ENCODE measurements around the gene CSHL1.
"Not testable (repeated sequence)": the region's sequence is repeated elsewhere in the genome, so short reads cannot be mapped to it uniquely, and the experiment has no call there.

The CSHL1 gene

GRCh38 chr17:63919311-63919723 is 8.3 kb upstream of the CSHL1 start:
- in situ Hi-C loops (cut with HindIII; ENCODE audit: low pct_unique_long_range_greater_than_20kb, low sequenced_read_pairs) = no loop called here
- TF ChIP-seq JUND (IDR thresholded peaks at IDR 0.05; ENCODE audit: low read depth) = no peak
- peak; percentile 80 to 88 for DNase-seq (ENCODE audit: low read depth in 1 of 2, low spot score in 1 of 2)

DNA sequence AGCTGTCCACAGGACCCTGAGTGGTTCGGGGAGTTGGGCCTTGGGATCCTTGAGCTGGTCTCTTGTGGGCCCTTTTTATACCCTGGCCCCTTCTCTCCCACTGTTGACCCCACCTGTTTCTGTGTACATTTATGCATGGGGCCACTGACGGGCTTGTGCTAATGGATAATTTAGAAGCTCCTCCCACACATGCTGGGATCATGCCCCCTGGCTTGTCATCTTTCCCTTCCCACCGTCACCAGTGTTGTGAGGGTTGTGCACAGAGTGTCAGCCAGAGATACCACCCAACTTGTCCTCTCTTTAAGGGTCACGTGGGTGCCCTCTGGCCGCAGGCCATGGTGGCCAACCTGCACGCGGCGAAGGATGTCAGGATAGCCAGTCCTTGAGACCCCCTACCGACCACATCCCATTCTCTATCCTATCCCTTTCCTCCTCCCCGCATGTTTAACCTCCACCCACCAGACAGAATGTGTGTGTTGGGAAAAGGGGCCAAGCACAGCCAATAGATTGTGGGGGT is 7.8 kb upstream of the CSHL1 start, which contains the start of gene GH1:
Gene GH1 (minus strand): TSS at position 51 of the 517 bp plus-strand sequence. CDS start 63 bp downstream, outside the sequence.
- DNase-seq (ENCODE audit: low read depth in 1 of 2, low spot score in 1 of 2); in situ Hi-C loops (cut with HindIII; ENCODE audit: low pct_unique_long_range_greater_than_20kb, low sequenced_read_pairs): not testable (repeated sequence)

- DNase-seq (ENCODE audit: low read depth in 1 of 2, low spot score in 1 of 2) = peak in 1 of 2 experiments; percentile 43
- in situ Hi-C loops (cut with HindIII; ENCODE audit: low pct_unique_long_range_greater_than_20kb, low sequenced_read_pairs) = no loop called here
- no peak for TF ChIP-seq JUND (IDR thresholded peaks at IDR 0.05; ENCODE audit: low read depth)
Observed at GRCh38 chr17:63918305-63918704, 7.2 kb upstream of the CSHL1 start.

DNA sequence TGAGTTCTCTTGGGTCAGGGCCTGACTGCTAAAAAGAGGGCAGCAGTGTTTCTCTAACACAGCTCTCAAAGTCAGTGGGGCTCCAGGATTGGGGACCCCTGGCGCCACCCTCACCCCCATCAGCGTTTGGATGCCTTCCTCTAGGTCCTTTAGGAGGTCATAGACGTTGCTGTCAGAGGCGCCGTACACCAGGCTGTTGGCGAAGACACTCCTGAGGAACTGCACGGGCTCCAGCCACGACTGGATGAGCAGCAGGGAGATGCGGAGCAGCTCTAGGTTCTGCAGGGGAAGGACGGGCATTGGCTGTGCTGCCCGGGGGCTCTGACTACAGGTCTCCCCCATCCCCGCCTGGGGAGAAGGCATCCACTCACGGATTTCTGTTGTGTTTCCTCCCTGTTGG is 6.6 kb upstream of the CSHL1 start:
- in situ Hi-C loops (cut with HindIII; ENCODE audit: low pct_unique_long_range_greater_than_20kb, low sequenced_read_pairs) = no loop called here
- TF ChIP-seq JUND (IDR thresholded peaks at IDR 0.05; ENCODE audit: low read depth) = no peak
- no peak for DNase-seq (ENCODE audit: low read depth in 1 of 2, low spot score in 1 of 2)

GRCh38 chr17:63917206-63917605 is 6.1 kb upstream of the CSHL1 start:
- DNase-seq (ENCODE audit: low read depth in 1 of 2, low spot score in 1 of 2); in situ Hi-C loops (cut with HindIII; ENCODE audit: low pct_unique_long_range_greater_than_20kb, low sequenced_read_pairs): not testable (repeated sequence)

DNA sequence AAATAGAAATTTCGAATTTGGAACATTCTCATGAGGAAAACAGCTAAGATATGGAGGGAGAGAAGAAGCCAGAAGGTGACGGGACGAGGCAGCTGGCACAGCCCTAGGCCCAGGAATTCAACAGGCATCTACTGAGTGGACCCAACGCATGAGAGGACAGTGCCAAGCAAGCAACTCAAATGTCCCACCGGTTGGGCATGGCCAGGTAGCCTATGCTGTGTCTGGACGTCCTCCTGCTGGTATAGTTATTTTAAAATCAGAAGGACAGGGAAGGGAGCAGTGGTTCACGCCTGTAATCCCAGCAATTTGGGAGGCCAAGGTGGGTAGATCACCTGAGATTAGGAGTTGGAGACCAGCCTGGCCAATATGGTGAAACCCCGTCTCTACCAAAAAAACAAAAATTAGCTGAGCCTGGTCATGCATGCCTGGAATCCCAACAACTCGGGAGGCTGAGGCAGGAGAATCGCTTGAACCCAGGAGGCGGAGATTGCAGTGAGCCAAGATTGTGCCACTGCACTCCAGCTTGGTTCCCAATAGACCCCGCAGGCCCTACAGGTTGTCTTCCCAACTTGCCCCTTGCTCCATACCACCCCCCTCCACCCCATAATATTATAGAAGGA is 5.6 kb upstream of the CSHL1 start:
- no peak for TF ChIP-seq JUND (IDR thresholded peaks at IDR 0.05; ENCODE audit: low read depth)
- no peak for DNase-seq (ENCODE audit: low read depth in 1 of 2, low spot score in 1 of 2)
- in situ Hi-C loops (cut with HindIII; ENCODE audit: low pct_unique_long_range_greater_than_20kb, low sequenced_read_pairs) = no loop called here

- in situ Hi-C loops (cut with HindIII; ENCODE audit: low pct_unique_long_range_greater_than_20kb, low sequenced_read_pairs); DNase-seq (ENCODE audit: low read depth in 1 of 2, low spot score in 1 of 2): not testable (repeated sequence)
Observed at GRCh38 chr17:63915753-63916152, 4.7 kb upstream of the CSHL1 start.

GRCh38 chr17:63914471-63914870 is 3.4 kb upstream of the CSHL1 start:
- no peak for DNase-seq (ENCODE audit: low read depth in 1 of 2, low spot score in 1 of 2)
- no peak for TF ChIP-seq JUND (IDR thresholded peaks at IDR 0.05; ENCODE audit: low read depth)
- in situ Hi-C loops (cut with HindIII; ENCODE audit: low pct_unique_long_range_greater_than_20kb, low sequenced_read_pairs) = no loop called here

DNA sequence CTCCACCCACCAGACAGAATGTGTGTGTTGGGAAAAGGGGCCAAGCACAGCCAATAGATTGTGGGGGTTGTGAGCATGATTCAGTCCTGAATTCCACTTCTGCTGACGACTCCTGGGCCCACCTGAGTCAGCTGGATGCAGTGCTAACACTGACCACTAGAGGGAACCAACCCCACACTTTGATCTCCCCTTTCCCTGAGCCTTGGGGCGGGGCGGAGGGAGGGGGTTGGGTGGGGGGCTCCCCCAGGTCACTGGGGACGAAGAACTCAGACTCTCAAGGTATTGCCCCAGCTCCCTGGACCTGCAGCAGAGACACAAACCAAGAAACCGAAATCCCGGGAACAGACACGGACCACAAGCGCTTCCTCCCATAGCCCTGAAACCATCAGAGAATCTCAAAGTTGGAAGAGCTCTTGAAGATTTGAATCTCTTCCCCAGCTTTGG is 621 bp upstream of the CSHL1 start:
- DNase-seq (ENCODE audit: low read depth in 1 of 2, low spot score in 1 of 2) = peak in 1 of 2 experiments; percentile 39
- in situ Hi-C loops (cut with HindIII; ENCODE audit: low pct_unique_long_range_greater_than_20kb, low sequenced_read_pairs) = no loop called here
- TF ChIP-seq JUND (IDR thresholded peaks at IDR 0.05; ENCODE audit: low read depth) = no peak

DNA sequence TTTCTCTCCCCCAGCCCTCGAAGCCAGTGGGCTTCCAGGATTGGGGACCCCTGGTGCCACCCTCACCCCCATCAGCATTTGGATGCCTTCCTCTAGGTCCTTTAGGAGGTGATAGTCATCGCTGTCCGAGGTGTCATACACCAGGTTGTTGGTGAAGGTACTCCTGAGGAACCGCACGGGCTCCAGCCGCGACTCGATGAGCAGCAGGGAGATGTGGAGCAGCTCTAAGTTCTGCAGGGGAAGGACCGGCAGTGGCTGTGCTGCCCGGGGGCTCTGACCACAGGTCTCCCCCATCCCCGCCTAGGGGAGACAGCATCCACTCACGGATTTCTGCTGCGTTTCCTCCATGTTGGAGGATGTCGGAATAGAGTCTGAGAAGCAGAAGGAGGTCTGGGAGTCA is 962 bp downstream of the CSHL1 start:
- no peak for TF ChIP-seq JUND (IDR thresholded peaks at IDR 0.05; ENCODE audit: low read depth)
- in situ Hi-C loops (cut with HindIII; ENCODE audit: low pct_unique_long_range_greater_than_20kb, low sequenced_read_pairs) = no loop called here
- no peak for DNase-seq (ENCODE audit: low read depth in 1 of 2, low spot score in 1 of 2)

DNA sequence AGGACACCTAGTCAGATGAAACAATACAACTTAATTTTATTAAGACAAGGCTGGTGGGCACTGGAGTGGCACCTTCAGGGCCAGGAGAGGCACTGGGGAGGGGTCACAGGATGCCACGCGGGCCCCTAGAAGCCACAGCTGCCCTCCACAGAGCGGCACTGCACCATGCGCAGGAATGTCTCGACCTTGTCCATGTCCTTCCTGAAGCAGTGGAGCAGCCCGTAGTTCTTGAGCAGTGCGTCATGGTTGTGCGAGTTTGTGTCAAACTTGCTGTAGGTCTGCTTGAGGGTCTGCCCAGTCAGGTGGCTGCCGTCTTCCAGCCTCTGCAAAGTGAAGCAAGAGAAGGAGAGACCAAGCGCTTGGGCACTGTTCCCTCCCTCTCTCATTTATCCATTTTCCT is 1.5 kb downstream of the CSHL1 start:
- DNase-seq (ENCODE audit: low read depth in 1 of 2, low spot score in 1 of 2); in situ Hi-C loops (cut with HindIII; ENCODE audit: low pct_unique_long_range_greater_than_20kb, low sequenced_read_pairs): not testable (repeated sequence)

DNA sequence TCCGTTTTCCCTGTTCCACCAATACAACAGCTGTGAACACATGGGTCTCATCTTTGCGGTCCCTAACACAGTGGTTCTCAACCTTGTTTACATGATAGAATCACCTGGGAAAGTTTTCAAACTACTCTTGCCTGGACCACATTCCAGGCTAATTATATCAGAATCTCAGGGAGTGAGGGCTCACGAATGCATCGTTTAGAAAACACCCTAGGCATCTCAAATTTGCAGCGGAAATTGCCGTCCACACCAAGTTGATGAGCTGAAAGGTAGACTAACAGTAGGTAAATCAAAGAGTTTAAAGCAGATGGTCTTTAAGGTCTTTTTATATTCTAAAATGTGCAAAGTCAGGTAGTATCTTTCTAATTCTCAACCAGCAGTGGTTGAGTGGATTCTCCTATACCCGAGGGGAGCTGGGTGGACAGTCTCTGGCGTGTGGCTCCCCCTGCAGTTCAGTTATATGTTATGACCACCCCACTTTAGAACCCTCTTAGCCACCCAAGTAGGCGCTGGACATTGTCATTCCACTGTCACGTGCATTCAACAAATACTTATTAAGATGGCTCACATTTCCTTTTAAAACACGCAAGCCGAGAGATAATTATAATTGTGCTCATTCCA is 3.8 kb downstream of the CSHL1 start:
- in situ Hi-C loops (cut with HindIII; ENCODE audit: low pct_unique_long_range_greater_than_20kb, low sequenced_read_pairs) = not testable (repeated sequence)
- peak in 1 of 2 experiments; percentile 30 for DNase-seq (ENCODE audit: low read depth in 1 of 2, low spot score in 1 of 2)

DNA sequence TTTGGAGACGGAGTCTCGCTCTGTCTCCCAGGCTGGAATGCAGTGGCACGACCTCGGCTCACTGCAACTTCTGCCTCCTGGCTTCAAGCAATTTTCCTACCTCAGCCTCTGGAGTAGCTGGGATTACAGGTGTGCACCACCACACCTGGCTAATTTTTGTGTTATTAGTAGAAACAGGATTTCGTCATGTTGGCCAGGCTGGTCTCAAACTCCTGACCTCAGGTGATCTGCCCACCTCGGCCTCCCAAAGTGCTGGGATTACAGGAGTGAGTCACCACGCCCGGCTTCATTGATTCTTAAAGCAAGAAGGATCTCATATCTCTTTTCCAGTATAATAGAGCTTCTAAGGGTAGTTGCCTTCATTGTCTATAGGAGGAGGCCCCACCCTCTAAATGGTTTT is 6.3 kb downstream of the CSHL1 start:
- in situ Hi-C loops (cut with HindIII; ENCODE audit: low pct_unique_long_range_greater_than_20kb, low sequenced_read_pairs) = not testable (repeated sequence)

DNA sequence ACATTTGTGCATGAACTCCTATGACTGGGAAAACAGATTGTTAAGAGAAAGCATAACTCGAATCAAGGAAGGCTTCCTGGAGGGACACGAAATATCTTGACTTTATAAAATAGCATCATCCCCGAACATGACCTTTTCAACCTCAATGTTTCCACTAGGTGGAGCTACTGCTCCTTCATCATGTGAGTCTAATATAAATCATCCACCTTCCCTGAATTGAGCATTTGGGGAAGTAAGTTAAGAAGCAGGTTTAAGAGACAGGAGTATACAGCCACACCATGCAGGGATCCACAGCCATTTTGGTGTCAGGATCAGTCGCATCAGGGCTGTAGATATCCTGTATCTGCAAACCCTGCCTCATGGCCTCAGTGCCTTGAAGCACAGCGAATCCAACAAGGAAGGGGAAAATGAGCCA is 7.3 kb downstream of the CSHL1 start:
- DNase-seq (ENCODE audit: low read depth in 1 of 2, low spot score in 1 of 2); in situ Hi-C loops (cut with HindIII; ENCODE audit: low pct_unique_long_range_greater_than_20kb, low sequenced_read_pairs): not testable (repeated sequence)

More for the DNA sequence above, 6.3 kb downstream of the CSHL1 start:
- DNase-seq (ENCODE audit: low read depth in 1 of 2, low spot score in 1 of 2) = not testable (repeated sequence)

DNA sequence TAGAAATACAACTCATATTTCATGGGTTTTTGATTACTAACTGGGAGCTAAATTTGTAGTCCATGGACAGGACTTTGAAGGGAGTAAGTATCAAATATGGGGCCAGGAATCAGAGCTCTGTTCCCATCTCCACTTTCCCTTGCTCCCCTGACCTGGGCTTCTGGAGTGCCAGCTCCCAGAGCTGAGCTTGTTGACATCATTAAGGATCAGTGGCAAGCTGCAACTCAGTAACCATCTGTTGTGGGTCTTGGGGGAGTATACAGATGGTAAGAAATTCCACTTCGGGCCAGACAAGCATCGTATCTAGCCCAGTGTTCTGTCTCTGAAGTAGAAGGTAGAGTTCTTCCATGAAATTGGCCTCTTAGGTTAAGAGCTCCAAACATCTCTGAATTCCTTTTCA is 9.1 kb downstream of the CSHL1 start:
- in situ Hi-C loops (cut with HindIII; ENCODE audit: low pct_unique_long_range_greater_than_20kb, low sequenced_read_pairs); DNase-seq (ENCODE audit: low read depth in 1 of 2, low spot score in 1 of 2): not testable (repeated sequence)

GRCh38 chr17:63898899-63899798 is 11.9 kb downstream of the CSHL1 start:
- DNase-seq (ENCODE audit: low read depth in 1 of 2, low spot score in 1 of 2); in situ Hi-C loops (cut with HindIII; ENCODE audit: low pct_unique_long_range_greater_than_20kb, low sequenced_read_pairs): not testable (repeated sequence)

Measured in T47D (cell line).